NCI-H2196 treated with DMSO at 0.1 percent for 48 hours (cell line): Measurements from ENCODE around the gene DNAJC16.
"Not testable (repeated sequence)": the region's sequence is repeated elsewhere in the genome, so short reads cannot be mapped to it uniquely, and the experiment has no call there.

Experiments used
- DNase-seq: peaks from one replicate; lab custom pipeline; 2025; ENCODE audit not compliant: unreplicated experiment; lab: John Stamatoyannopoulos, UW

Gene DNAJC16

GRCh38 chr1:15578921-15579682 lies 52.5 kb downstream of the DNAJC16 start:
- no peak for DNase-seq

- DNase-seq, result no peak
Observed at GRCh38 chr1:15579683-15580047, 53.0 kb downstream of the DNAJC16 start.

GRCh38 chr1:15583016-15583706 lies 56.5 kb downstream of the DNAJC16 start:
- no peak for DNase-seq

- no peak for DNase-seq
Observed at GRCh38 chr1:15584489-15585363, 58.1 kb downstream of the DNAJC16 start, which contains the start of gene AGMAT. Gene AGMAT (minus strand): TSS chr1:15585051. CDS start chr1:15584967, 84 bp downstream.

- no peak for DNase-seq
Observed at GRCh38 chr1:15592285-15592684, 65.6 kb downstream of the DNAJC16 start.

GRCh38 chr1:15595809-15596617 lies 69.4 kb downstream of the DNAJC16 start:
- DNase-seq, result no peak

GRCh38 chr1:15598436-15598835 lies 71.8 kb downstream of the DNAJC16 start:
- DNase-seq, result no peak

- peak; percentile 97 for DNase-seq
Observed at GRCh38 chr1:15603050-15603965, 76.7 kb downstream of the DNAJC16 start.

- not testable (repeated sequence) for DNase-seq
Observed at GRCh38 chr1:15603966-15604282, 77.3 kb downstream of the DNAJC16 start.

GRCh38 chr1:15604400-15604799 lies 77.8 kb downstream of the DNAJC16 start:
- DNase-seq, result not testable (repeated sequence)

- no peak for DNase-seq
Observed at GRCh38 chr1:15605398-15606383, 79.0 kb downstream of the DNAJC16 start.

- DNase-seq, result no peak
Observed at GRCh38 chr1:15609631-15610030, 83.0 kb downstream of the DNAJC16 start.

- no peak for DNase-seq
Observed at GRCh38 chr1:15610167-15610566, 83.5 kb downstream of the DNAJC16 start.

GRCh38 chr1:15616373-15617172 lies 89.9 kb downstream of the DNAJC16 start:
- DNase-seq, result no peak

GRCh38 chr1:15617173-15618076 lies 90.8 kb downstream of the DNAJC16 start, which contains the start of gene DDI2:
Gene DDI2 (plus strand): TSS chr1:15617458. CDS start chr1:15617671, 213 bp downstream.
- DNase-seq, result peak; percentile 90

GRCh38 chr1:15618077-15618654 lies 91.5 kb downstream of the DNAJC16 start:
- DNase-seq, result no peak
